Measurements from ENCODE around the gene GSTM3.
"Not testable (repeated sequence)": the region's sequence is repeated elsewhere in the genome, so short reads cannot be mapped to it uniquely, and the experiment has no call there.

GSTM3 gene

DNA sequence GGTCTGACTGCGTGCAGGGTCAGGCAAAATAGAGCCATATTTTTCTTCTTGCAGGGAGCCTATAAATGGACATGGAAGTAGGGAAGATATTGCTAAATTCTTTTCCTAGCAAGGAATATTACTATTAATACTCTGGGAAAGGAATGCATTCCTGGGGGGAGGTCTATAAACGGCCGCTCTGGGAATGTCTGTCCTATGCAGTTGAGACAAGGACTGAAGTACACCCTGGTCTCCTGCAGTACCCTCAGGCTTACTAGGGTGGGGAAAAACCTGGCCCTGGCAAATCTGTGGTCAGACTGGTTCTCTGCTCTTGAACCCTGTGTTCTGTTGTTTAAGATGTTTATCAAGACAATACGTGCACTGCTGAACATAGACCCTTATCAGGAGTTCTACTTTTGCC, 31.9 kb downstream of the GSTM3 start:
- in situ Hi-C loops (cut with MboI; ENCODE audit: low sequenced_read_pairs), result not testable (repeated sequence)

GRCh38 chr1:109705411-109705810, 35.4 kb downstream of the GSTM3 start:
- in situ Hi-C loops (cut with MboI; ENCODE audit: low sequenced_read_pairs), result no loop called here

DNA sequence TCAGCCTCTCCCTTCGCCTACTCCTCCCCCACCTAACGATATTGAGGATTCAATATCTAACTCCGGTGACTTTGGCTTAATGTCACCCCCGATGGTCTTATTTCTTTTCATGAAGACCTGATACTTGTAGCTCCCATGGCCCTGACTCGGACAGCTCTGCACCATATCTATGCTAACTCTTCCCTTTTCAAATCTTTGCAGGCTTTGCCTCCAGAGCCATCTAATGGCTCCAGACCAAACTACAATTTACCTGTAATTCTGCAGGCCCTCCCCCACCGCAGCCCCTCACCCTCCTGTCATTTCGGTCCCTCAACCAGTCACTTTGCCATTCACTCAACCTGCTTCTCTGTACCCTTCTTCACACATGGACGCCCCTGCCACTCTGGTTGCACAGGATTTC, 36.7 kb downstream of the GSTM3 start:
- in situ Hi-C loops (cut with MboI; ENCODE audit: low sequenced_read_pairs), result no loop called here

DNA sequence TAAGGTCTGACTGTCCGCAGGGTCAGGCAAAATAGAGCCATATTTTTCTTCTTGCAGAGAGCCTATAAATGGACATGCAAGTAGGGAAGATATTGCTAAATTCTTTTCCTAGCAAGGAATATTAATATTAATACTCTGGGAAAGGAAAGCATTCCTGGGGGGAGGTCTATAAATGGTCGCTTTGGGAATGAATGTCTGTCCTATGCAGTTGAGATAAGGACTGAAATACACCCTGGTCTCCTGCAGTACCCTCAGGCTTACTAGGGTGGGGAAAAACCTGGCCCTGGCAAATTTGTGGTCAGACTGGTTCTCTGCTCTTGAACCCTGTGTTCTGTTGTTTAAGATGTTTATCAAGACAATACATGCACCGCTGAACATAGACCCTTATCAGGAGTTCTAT, 37.9 kb downstream of the GSTM3 start:
- in situ Hi-C loops (cut with MboI; ENCODE audit: low sequenced_read_pairs), result not testable (repeated sequence)

- in situ Hi-C loops (cut with MboI; ENCODE audit: low sequenced_read_pairs), result not testable (repeated sequence)
Observed at GRCh38 chr1:109697861-109698260, 43.0 kb downstream of the GSTM3 start.

DNA sequence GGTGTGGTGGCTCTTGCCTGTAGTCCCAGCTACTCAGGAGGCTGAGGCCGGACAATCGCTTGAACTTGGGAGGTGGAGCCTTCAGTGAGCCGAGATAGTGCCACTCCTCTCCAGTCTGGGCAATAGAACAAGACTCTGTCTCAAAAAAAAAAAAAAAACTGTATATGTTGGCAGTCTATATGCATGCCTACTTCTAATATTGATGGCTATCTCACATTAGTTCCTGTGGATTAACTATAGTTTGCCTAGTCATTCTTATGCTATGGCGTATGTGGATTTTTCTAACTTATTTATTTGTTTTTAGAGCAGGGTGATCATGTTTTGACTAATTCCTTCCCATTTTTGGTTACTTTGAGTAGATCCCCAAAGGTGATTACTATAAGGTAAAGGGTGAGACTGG, 43.8 kb downstream of the GSTM3 start:
- in situ Hi-C loops (cut with MboI; ENCODE audit: low sequenced_read_pairs), result no loop called here

GRCh38 chr1:109695138-109695537, 45.7 kb downstream of the GSTM3 start:
- in situ Hi-C loops (cut with MboI; ENCODE audit: low sequenced_read_pairs), result not testable (repeated sequence)

GRCh38 chr1:109694400-109694799, 46.4 kb downstream of the GSTM3 start:
- in situ Hi-C loops (cut with MboI; ENCODE audit: low sequenced_read_pairs), result not testable (repeated sequence)

- in situ Hi-C loops (cut with MboI; ENCODE audit: low sequenced_read_pairs), result no loop called here
Observed at GRCh38 chr1:109691759-109692158, 49.1 kb downstream of the GSTM3 start.

DNA sequence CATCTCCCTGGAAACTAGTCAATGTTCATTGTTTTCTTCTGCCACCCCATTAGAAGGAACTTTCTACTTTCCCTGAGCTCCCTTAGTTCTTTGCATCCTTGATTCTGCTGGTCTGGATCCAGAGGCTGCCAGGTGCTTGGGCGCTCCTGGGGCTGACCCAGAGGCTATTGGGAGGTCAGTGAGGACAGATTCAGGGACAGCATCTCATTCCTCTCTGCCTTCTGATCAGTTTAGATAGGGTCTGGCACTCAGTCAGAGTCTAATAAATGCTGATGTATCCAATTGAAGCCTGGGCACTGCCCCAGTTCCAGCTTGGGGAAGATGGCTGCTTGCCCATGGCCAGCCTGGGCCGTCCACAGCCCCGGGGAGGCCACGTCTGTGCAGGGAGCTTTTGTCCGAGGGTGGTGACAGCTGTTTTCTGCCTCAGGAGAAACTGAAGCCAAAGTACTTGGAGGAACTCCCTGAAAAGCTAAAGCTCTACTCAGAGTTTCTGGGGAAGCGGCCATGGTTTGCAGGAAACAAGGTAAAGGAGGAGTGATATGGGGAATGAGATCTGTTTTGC, 50.9 kb downstream of the GSTM3 start:
- in situ Hi-C loops (cut with MboI; ENCODE audit: low sequenced_read_pairs), result no loop called here

GRCh38 chr1:109687641-109688499, 53.0 kb downstream of the GSTM3 start, which contains the start of gene GSTM1:
Gene GSTM1, plus strand, starts transcription at chr1:109687817. Its CDS starts 57 bp downstream, at chr1:109687874.
- in situ Hi-C loops (cut with MboI; ENCODE audit: low sequenced_read_pairs), result no loop called here

GRCh38 chr1:109687109-109687508, 53.7 kb downstream of the GSTM3 start:
- in situ Hi-C loops (cut with MboI; ENCODE audit: low sequenced_read_pairs), result not testable (repeated sequence)

GRCh38 chr1:109685890-109686289, 54.9 kb downstream of the GSTM3 start:
- in situ Hi-C loops (cut with MboI; ENCODE audit: low sequenced_read_pairs), result not testable (repeated sequence)

GRCh38 chr1:109685399-109685798, 55.4 kb downstream of the GSTM3 start:
- in situ Hi-C loops (cut with MboI; ENCODE audit: low sequenced_read_pairs), result not testable (repeated sequence)

GRCh38 chr1:109684777-109685176, 56.1 kb downstream of the GSTM3 start:
- in situ Hi-C loops (cut with MboI; ENCODE audit: low sequenced_read_pairs), result not testable (repeated sequence)
